ENCODE data around the gene PSMB10.

Gene PSMB10

DNA sequence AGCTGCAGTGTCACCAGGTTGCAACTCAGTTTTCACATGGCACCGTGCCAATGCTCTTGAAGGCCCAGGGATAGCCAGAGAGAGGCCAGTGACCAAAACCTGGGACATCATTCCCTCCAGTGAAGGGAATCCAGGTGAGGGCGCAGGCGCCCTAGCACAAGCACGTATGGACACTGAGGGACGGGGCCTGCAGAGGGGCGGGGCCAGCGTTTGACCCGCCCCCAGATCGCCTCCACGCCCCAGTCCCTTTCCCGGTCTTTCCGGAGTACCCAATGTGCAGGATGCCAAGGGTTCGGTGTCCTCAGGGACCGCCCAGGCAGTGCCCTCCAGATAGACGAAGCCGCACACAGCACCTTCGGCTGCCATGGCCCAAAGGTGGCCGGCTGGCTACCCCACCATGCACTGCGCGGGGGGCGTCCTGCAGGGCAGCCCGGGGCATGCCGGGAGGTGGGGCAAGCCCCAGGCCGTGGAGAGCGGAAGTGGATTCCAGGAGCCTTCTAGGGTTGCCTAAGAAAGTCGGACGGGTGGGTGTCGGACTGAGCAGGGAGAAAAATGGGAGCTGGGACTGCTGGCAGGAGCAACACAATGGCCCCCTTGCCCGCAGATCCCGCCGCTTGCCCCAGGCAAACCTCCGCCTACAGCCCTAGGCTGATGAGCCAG lies 27.1 kb upstream of the PSMB10 start:
- DNase-seq = no peak

DNA sequence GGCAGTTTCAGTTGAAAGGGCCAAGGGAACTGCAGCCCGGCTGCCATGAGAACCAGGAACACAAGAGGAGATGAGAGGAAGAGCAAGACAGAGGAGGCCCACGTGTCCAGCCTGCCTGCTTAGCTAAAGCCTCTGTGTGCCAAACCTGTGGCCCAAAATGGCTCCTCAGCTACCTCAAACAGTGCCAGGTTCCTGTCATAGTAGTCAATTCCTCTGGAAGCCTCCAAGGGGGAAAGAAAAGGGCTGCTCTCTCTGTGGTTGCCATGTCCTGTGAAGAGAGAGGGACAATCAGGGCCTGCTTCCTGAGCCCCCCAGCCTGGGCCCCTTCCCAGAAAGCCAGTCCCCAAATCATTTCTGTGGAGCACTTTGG lies 26.6 kb upstream of the PSMB10 start:
- no peak for DNase-seq

DNA sequence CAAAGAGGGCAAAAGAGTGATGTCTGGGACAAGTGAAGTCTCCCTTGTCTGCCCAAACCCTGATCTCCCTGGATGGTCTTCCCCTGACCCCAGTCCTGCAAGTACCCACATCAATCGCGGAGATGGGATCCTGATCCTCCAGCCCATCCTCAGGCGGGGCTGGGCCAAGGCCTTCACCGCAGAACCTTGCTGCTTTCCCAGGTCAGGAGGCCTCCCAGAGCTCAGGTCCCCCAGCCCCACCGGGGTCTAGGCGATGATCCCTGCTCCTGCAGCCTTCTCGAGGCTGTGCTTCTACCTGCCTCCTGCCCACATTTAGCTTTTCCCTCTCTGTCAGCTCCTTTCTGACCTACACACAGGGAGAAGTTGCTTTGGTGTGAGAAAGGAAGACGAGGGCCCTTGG lies 25.5 kb upstream of the PSMB10 start:
- DNase-seq = no peak

DNA sequence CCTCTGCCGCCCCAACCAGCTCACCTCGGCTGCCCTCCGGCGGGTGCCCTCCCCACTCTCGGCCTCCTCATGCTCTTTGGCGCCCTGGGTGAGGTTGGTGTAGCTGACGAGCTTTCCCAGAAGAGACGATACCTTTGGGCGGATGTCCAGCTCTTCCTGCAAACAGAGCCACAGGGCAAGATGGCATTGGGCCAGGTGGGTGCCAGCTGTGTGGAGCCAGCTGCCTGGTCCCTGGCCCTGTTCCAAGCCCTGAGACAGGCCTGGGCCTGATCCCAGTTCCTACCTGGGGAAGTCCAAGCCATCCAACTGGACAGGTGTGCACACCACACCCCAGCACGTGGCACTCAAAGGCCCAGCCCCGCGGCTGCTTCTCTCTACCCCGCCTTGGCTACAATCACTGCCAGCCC lies 24.9 kb upstream of the PSMB10 start:
- DNase-seq = no peak

DNA sequence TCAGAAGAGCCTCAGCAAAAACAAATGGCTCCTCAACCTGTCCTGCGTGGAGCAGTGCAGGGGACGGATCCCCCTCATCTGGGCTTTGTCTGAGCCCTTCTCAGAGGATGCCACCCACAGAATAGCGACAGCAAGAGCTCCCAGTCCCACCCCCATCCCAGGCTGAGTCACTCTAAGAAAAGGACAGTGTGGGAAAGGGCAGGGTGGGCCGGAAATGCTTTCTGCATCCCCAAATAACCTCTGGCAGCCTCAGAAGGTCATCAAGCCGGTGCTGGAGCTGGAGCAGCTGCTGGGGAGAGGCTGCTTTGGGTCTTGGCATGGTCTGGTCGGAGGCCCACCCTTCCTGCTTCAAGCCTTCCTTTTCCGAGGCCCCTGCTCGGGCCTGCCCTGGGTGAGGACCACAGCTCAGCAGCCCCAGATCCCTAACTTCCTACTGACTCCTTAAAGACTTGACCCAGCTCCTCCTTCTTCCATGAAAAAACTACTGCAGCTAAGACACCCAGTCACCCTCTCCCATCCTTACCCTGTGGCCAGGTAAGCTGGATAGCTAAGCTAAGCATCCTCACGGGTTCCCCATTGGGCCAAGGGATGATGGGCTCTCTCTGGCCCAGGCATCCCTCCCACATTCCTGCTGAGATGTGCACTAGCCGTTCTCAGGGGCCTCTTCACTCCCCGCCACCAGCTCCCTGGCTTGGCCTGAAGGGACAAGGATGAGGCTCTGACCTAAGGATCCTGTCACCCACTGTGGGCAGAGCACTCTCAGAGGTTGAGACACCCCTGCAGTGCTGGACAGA lies 23.1 kb upstream of the PSMB10 start:
- DNase-seq = peak; percentile 46

DNA sequence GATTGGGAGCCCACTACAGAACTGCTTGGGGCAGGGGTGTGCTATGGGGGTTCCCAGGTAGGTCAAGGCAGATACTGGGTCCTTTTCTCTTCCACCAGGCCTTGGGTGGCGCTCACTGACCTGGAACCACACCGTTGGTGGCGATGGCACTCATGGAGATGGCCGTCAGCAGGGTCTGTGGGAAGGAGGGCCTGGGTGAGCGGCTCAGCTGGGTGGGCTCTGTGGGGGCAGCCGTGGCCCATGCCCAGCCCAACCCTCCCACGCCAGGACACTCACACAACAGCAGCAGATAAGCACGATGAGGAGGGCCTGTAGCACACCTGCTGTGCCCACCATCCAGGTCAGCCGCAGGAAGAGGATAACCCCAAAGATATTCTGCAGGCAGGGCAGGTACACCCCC lies 21.0 kb upstream of the PSMB10 start:
- DNase-seq = no peak

DNA sequence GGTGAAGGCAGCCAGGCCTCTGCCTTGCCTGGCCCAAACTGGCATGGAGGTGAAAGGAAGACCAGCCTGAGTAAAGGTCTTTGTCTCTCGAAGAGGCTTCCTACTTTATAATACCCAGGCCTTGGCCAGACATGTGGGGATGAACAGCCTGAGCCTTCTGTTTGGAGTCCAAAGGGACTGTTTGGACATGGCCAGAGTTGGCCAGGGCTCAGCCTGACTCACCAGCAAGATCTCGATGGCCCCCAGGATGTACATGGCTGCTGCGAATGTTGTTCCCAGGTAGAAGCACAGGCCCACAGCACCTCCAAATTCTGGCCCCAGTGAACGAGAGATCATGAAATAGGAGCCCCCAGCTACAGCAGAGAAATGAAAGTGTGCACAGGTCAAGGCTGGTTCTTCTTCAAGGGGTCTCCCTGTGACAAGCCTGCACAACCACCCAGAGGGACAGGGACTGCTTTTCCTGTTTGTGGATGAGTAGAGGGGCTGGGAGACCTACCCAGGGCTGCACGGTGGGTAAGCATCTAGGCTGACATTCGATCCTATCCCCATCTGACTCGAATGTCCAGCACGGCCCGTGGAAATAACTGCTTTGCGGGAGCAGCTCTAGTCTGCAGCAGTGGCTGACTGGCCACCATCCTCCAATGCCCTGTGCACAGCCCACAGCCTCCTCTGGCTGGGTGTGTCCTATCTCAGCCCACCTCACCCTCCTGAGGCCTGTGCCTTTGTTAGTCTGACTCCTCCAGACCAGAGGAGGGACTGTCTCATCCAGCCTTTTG lies 18.0 kb upstream of the PSMB10 start:
- DNase-seq = no peak

DNA sequence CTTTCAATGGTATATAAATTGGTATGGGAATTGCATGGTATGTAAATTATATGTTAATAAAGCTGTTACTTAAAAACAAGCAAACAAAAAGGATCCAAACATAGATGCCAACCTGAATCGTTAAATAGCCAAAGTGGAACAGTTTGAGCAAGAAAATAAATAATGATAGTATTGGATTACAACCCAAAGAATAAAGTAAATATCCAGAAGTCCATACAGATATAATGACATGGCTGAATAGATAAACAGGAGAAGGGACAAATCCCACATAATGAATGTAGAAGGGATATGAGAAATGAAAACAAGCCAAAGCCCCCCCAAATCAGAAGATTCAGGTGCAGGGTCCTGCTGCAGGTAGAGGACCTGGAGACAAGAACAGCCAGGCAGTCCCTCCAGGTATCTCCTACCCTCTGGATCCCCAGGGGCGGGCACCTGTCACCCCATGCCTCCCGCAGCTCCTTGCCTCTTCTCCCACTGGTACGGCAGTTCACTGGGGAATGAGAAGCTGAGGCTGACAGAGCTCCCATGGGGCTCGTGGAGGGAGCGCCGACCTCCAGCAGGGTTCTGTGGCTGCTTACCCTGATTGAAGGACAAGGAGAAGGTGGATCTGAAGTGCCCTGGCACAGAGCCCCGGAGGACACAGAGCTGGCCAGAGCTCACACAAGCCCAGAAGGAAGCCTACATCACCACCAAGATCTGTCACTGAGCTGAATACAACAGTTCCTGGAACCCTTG lies 17.2 kb upstream of the PSMB10 start:
- DNase-seq = no peak

DNA sequence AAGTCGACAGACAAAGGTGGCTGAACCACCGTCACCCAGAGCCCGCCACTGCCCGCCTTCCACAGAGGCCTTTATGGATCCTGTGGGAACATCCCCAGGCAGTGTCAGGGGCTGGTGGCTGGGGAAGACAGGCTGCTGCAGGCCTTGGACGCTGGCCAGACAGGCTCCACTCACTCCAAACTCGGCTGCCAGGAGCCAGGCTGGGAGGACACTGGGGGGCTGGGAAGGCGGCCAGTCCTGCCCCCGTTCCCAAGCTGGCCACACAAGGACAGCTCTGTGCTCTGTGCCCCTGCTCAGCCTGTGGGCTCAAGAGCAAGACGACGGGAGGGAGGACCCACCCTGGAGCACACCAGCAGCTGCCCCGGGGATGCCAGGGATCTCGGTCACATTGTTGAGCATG lies 14.8 kb upstream of the PSMB10 start:
- no peak for DNase-seq

DNA sequence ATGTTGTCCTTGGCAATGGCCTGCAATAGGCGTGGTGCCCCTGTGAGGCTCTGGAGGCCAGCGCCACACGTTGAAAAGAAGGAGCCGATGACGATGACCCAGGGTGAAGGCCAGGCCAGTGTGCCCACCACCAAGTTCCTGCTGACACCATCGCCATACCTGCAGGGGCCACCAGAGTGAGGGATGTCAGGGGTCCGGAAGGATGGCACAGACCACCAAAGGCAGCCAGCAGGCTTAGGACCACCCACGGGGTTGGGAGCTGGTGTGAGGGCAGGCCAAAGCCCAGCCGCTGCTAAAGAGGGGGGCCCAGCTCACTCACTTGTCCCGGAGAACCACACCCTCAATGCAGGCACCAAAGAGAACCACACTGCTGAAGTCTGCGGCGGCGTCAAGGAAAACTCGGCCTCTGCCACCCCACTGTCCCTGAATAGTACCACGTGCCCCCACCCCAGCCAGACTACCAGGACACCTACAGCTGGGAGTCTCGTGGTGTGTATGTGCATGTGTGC lies 13.7 kb upstream of the PSMB10 start:
- no peak for DNase-seq

DNA sequence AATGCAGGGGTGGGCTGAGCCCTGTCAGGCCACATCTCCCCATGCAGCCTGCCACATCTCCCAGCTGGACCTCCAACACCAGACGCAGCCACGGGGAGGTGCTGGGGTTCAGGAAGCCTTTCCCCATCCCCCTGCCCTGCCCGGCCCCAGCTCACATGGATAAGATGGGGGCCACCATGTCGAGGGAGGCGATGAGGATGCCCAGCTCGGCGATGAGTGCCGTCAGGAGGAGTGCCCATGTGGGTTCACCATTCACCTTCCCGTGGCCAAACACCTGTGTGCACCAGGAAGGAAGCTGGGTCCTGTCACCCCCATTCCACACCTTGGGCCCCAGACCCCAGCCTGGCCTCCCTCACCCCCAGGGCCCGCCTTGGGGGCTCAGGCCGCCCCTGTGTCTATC lies 13.0 kb upstream of the PSMB10 start:
- no peak for DNase-seq

DNA sequence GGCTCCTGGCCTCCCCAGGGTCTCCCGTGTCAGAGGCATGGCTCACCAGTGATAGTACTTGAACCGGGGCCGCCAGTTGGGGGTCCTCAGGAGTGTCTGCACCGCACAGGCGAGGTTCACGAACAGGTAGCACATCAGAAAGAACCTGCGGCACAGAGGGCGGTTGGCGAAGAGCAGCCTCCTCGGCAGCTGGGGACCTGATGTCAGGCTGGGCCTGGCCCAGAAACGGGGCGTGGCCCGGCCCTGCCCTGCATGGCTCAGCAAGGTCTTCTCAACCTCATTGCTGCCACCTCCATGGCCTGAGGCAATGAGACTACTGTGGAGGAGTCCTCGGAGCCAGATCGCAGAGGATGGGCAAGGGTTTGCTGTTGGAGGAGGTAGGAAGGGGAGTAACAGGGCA lies 11.4 kb upstream of the PSMB10 start:
- no peak for DNase-seq

DNA sequence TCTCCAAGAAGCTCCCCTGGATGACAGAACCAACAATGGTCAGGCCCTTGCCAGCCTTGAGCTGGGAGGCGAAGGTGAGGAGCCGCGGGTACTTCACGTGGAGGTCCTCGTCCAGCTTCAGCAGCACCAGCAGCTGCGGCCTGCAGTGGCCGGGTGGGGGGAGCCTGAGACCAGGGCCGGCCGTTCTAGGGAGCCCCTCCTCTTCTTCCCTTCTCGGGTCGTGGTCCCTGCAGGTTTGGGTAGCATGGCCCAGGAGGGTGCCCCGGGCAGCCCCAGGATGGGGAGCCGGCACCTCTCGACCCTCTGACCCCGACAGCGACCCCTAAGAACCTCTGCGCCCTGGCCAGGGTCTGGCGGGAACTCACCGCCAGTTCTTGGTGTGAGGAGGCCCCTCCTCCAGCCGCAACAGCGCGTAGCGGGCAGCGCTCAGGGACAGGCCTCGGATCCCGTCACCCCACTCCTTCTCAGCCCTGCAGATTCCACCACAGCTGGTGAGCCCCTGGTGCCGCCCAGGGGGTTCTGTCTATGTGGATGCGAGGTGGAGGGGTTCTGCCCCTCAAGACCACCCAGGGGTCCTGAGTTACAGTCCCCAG lies 10.4 kb upstream of the PSMB10 start:
- no peak for DNase-seq

DNA sequence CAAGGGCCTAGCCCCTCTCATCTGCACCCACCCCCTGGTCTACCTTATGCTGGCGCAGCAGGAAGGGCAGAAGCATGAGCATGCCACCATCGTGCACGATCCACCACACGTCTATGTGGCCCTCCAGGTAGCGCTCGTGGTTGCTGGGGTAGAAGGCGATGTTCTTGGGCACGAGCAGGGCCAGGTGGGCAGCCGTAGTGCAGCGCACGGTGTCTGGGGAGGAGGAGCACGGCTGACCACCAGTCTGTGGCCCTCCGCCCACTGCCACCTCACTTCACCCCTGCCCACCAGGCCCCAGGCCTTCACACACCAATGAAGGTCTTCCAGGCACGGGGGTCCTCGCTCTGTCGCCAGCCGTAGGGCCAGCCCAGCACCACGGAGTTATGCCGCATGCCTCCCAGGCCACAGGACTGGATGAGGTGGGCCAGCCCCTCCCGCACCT lies 9.5 kb upstream of the PSMB10 start:
- DNase-seq = no peak

DNA sequence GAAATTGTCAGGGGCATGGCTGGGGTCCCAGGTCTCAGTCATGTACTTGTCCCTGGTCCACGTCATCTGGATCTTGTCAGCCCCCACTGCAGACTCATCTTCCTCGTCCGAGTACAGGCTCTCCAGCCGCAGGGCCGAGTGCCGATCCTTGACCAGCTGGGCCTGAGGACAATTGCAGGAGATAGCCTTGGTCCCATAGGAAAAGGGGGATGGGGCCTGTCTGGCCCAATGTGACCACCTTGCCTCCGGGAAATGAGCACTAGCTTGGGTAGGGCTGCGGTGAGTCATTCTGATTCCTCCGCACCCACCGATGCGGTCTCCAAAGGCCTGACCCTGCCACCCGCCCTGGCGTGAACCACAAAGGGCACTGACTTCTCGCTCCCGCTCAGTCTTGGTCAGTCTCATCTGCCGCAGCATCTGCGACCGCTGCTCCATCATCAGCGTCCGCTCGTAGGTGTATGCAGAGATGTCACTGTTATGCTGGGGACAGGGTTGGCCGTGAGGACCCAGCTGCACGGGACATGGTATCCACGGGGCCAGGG lies 8.8 kb upstream of the PSMB10 start:
- DNase-seq = no peak

DNA sequence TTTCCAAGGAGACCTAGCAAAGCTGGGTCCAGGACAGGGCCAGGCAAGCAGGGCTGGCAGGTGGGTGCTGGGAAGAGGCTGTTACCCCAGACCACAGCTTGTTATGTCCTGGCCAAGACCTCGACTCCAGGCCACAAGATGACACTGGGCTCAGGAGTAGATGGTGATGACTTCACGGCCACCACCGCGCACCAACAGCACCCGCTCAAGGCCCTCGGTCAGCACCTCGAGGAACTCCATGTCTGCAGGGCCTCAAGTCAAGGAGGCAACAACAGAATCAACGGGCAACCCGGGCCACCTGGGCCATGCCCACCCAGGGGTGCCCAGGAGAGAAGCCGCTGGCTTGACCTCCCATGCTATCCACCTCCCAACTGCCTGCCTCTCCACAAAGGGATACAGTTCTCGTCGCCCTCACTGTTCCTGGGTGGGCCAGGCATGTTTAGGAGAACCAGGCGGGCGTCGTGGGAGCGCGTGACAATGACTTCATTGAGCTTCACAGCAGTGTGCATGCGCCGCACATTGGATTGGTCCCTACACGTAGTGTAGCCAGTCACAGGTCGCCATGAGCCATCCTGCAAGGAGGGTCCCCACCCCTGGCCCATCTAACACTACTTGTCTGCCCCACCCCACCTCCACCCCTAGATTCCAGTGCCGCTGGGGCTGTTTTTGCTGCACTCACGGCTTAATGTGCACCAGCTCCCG lies 8.2 kb upstream of the PSMB10 start:
- DNase-seq = no peak

DNA sequence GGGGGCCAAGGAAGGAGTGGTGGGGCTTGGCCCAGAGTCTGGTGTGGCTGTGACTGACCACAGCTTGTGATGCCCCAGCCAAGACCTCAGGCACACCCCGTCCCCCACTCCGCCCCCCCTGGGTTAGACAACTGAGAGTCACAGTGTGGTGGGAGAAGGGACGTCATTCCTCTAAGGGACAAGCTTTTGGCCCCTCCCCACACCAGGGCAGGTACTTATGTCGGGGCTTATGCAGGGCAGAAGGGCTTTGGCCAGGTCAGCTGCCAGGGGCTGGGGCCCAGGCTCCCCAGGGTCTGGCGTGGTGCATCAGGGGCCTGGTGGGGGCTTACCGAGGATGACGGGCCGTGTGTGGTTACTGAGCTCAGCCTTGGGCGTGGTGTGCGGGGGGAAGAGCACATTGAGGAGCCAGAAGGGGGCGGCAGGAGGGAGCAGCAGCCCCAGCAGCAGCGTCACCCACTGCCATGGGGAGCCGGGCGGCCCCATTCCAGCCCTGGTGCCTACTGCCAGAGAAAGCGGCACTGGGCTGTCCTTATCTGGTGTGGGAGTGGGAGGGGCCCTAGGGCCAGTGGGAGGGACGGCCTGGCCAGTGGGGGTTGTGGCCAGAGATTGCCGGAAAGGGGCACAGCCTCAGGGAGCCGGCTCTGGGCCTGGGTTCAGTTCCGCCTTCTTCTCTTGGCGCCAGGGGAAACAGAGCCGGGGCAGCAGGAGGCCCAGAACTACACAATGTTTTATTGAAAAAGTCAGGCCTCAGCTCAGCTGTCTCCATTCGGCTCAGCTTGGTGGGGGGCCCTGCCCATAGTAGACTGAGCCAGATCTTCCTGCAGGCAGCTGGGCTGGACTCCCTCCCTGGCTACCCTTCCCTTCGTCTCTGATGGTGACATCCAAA lies 7.2 kb upstream of the PSMB10 start, which contains the start of gene LCAT:
TSS of gene LCAT (minus strand) at position 502 of the 886 bp plus-strand sequence. CDS start at position 483, 19 bp downstream.
- no peak for DNase-seq

DNA sequence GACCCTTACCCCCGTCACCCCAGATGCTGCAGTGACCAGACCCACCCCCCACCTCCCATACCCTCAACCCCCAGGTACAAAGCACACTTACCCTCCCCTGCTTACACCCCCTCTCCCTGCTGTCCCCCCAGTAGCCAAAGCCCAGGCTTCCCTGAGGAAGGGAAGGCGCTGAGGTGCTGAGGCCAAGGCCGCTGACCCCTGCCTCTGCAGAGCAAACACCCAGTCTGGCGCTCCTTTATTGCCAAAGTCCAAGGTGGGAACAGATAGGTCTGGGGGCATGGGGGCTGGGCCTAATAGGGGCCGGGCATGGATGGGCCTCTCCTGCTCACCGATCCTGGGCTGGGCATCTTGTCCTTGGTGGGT lies 6.6 kb upstream of the PSMB10 start:
- no peak for DNase-seq

DNA sequence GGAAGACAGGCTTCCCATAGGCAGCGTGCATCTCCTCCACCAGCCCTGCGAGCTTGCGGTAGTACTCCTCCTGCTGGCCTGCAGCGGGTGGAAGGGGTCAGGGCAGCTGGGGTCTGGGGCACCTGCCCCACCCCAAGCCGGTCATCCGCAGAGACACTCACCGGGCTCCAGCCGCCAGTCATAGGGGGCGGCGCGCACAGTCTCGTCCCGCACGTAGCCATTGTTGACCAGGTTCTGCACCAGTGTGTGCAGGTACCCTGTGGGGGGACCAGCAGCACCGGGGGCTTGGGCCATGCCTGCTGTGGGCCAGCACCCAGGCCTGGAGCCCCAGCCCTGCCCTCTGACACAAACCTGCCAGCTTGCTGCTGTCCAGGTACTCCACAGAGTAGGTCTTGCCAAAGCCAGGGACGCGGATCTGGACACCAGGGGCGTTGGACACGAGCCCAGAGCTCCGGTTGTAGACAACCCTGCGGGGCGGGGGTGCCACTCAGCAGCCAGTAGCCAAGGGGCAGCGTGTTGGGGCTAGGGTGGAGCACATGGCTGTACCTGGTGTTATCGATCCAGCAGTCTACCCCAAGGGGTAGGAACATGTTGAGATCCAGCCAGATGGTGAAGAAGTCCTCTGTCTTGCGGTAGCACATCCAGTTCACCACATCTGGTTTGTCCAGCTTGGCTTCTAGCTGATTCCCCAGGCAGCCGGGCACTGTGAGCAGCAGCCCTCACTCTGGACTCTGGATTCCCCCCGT lies 6.0 kb upstream of the PSMB10 start:
- DNase-seq = no peak

DNA sequence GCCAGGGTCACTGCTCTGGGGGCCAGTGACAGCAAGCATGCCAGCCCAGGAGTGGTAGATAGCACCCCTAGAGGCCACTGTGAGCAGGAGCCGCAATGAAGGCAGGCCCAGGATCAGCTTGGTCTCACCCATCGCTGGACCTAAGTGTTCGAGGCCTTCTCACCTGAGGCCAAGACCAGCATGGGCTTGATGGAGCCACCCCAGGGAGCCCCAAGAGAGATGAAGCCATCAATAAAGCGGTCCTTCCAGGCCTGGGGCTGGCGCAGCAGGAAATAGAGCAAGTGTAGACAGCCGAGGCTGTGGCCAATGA lies 5.5 kb upstream of the PSMB10 start:
- peak; percentile 35 for DNase-seq

Measured in fibroblast of skin of back (primary cell).